HG02610 (cell line): ENCODE measurements around the gene DDTL.
"Not testable (repeated sequence)": the region's sequence is repeated elsewhere in the genome, so short reads cannot be mapped to it uniquely, and the experiment has no call there.

Source experiments
- ATAC-seq: cut with Tn5 transposase; IDR thresholded peaks from one replicate; pipeline ENCODE4 v1.9.1; 2021; ENCODE audit warnings: mild to moderate bottlenecking, moderate library complexity; ENCODE audit not compliant: unreplicated experiment

Gene DDTL

DNA sequence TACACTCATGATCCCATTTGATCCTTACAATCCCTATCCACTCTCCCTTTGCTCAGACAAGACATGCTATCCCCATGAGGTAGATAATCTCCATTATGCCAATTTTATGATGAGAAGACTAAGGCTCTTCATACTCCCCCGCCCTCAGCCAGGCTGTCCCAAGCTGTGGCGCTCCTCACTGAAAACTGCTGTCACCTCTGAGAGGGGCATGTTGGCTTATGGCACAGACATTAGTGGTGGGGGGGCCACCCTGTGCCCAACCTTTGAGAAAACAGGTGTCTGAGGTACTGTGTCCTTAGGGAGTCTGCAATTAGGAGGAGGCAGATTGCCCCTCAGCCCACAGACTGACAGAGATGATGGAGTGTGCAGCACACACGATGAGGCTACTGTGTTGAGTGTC is 2.4 kb downstream of the DDTL start:
- no peak for ATAC-seq

DNA sequence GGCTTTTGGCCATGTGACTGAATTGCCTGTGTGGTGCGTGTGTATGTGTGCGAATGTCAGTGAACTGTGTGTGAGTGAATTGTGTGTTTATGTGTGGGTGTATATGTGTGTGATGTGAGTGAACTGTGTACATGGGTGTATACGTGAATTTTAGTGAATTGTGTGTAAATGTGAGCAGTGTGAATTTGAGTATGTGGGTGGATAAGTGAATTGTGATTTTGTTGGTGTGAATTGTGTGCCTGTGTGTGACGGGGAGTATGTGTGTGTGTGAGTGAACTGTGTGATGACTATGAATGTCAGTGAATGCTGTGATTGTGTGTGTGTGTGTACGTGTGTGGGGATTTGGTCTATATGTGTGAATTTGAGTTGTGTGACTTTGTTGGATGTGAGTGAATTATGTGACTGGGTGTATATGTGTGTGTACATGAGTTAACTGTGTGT is 3.5 kb downstream of the DDTL start:
- ATAC-seq = no peak

DNA sequence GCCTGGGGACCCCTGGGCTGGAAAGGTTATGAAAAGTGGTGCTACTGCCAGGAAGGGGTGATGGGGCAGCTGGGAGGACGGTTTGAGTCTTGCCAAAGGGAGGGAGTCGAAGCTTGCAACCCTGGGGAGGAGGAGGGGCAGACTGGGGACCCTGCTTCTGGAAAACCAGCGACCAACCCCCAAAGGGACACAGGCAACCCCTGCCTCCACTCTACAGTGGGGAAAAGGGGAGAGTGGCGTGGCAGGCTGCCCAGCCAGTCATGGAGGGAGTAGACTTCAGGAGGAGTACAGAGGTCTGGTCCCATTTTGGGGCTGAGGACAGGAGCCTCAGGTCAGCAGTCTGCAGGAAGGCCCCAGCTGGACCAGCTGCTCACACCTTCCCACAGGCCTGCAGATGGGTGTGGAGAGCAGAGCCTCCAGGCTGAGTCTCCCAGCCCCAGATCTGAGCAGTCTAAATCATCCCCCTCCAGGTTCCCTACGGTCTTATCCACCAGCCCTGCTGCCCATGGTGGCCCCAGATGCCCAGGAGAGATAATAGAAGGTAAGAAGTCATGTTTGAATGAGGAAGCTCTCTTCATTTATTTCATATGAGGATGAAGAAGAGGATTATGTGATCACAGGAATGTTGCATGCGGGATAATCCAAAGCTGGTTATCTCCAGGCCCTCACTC is 4.3 kb downstream of the DDTL start:
- ATAC-seq = no peak

DNA sequence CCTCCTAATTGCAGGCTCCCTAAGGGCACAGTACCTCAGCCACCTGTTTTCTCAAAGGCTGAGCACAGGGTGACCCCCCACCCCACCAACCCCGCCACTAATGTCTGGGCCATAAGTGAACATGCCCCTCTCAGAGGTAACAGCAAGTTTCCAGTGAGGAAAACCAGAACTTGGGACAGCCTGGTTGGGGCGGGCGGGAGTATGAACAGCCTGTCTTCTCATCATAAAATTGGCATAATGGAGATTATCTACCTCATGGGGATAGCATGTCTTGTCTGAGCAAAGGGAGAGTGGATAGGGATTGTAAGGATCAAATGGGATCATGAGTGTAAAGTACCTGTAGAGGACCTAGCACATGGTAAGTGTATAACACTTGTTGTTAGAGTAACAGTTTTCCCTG is 5.2 kb downstream of the DDTL start:
- ATAC-seq = not testable (repeated sequence)

DNA sequence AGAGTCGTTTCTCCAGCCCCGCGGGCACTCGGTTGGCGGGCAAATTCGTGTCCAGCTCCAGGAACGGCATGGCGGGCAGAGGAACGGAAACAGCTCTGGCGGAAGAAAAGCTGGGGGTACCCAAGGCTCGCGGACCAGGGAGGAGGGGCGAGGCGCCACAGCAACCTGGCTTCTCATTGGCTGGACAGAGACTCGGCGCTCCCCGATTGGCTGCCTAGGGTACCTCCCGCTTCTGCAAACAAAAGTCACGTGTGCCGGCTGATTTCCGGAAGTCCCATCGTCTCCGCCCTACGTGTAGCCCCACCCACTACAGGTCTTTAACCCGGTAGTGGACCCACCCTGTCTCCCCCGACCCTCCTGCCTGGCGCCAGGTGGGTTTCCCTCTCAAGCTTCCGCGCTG is 7.7 kb downstream of the DDTL start, which contains the start of gene DDT:
Gene DDT (minus strand): TSS at position 97 of the 400 bp plus-strand sequence. CDS start 27 bp downstream, at position 70.
- peak; percentile 87 for ATAC-seq

DNA sequence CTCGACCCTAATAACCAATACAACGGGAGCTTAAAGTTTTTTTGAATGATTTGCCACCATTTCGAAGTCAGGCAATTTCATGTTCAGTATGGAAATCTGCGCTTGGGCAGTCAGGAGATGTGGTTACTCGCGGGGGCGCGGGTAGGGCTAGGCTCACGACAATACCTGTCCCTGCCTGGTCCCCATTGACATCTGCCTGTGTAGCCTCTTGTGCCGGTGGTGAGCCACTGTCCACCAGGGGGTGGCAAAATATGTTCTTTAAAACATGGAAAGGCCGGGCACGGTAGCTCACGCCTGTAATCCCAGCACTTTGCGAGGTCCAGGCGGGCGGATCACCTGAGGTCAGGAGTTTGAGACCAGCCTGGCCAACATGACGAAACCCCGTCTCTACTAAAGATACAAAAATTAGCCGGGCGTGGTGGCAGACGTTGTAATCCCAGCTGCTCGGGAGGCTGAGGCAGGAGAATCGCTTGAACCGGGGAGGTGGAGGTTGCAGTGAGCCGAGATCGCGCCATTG is 8.2 kb downstream of the DDTL start:
- ATAC-seq = not testable (repeated sequence)

DNA sequence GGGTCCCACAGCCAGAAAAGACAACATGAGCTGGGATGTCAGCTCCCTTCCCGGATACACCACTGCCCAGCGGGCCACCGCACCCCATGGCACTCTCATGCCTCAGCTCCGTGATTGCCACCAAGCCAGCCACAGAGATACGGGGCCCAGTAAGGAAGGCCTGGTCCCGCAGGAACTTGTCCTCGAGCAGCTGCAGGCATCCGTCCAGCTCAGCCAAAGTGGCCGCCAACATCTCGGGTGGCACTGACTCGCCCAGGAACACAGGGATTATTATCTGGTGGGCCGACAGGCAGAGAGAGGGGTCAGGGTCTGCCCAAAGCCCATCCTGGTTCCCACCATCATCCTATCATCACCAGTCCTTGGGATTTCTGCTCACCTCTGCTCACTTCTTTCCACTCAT is 10.6 kb downstream of the DDTL start:
- not testable (repeated sequence) for ATAC-seq

DNA sequence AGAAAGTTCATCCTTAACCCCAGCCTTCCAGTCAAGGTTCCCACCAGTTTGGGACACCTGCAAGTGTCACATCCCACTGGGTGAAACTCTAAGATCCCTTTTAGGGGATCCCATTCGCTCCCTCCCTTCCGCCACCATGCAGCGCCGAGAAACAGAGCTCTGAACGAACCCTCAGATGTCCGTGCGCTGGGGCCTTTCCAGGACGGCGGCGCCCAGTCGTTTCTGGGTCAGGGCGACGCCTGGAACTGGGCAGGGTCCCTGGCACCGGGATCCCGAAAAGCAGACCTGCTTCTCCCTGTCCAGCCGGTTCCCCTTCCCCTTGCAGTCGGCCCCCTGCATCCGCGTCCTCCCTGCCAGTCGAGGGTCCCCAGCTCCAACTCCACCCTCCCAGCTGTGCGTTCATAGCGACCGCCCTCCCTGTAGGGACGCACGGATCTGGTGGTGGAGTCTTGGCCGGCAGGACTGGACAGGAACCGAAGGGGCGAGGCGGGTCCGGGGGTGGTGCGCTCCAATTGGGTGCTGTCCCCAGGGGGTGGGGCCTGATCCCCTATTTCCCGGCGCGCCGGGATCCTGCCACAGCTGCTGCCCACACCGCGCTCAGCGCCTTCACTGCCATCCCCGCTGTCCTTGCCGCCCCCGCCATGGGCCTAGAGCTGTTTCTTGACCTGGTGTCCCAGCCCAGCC is 13.0 kb downstream of the DDTL start, which contains the start of gene GSTT2:
Gene GSTT2 (plus strand): TSS at position 578 of the 684 bp plus-strand sequence.
- ATAC-seq = not testable (repeated sequence)

DNA sequence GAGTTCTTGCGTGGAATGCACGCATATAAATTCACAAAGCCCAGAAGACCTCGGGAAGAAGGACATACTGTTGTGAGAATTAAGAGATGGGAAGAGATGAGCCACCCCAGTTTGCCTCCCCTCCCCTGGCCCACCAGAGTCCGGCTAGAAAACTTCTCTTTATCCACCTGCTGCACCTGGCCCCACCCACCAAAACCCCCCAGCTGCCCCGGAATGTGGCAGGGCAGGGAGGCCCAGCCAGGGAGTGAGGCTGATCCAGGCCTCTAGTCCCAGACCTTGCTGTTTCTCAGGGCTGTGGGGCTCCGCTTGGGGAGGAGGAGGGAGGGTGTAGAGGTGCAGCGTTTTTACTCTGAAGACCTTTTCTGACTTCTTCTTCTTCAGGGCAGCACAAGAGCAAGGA is 13.9 kb downstream of the DDTL start:
- not testable (repeated sequence) for ATAC-seq

DNA sequence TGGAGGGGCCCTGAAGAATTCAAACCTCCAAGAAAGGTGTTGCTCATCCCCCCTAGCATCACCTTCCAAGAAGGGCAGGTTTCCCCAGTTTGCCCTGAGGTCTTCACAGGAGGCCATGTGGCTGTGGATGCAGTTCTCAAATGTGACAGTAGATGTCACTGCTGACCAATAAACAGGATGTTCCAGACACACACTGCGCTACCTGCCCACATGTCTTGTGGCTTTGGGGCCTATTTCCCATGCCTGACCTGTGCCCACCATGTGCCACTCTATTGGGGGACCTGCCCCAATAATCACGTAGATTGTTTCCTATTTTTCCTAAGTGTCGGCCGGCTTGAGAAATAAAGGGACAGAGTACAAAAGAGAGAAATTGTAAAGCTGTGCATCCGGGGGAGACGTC is 17.7 kb downstream of the DDTL start:
- no peak for ATAC-seq

DNA sequence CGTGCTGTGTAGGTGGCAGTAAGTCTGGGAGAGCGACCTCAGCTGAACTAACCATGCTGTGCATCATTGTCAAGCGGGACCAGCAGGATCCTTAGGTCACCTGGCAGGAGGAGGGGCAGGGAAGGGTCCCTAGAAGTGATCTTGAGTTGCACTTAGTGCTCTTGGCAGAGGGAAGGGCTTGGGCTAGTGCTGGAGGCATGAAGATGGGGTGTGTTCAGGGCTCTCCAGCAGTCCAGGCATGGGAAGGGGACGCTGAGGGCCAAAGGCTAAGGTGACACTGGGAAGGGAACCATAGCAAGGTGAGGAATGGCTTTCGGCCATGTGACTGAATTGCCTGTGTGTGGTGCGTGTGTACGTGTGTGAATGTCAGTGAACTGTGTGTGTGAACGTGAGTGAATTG is 19.4 kb downstream of the DDTL start:
- ATAC-seq = not testable (repeated sequence)

DNA sequence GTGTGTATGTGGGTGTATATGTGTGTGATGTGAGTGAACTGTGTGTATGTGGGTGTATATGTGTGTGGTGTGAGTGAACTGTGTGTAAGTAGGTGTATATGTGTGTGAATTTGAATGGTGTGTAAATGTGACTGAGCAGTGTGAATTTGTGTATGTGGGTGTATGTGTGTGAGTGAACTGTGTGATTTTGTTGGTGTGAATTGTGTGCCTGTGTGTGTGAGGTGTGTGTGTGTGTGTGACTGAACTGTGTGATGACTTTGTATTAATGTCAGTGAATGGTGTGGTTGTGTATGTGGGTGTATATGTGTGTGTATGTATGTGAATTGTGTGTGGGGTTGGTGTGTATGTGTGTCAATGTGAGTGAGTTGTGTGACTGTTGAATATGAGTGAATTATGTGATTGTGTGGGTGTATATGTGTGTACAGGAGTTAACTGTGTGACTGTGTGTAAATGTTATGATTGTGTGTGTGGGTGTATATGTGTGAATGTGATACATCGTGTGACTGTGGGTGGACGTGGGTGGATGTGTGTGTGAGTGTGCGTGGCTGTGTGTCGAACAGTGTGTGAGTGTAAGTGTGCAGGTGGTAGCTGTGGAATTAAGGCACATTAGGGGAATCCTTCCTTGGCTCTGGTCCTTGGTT is 20.0 kb downstream of the DDTL start:
- not testable (repeated sequence) for ATAC-seq

DNA sequence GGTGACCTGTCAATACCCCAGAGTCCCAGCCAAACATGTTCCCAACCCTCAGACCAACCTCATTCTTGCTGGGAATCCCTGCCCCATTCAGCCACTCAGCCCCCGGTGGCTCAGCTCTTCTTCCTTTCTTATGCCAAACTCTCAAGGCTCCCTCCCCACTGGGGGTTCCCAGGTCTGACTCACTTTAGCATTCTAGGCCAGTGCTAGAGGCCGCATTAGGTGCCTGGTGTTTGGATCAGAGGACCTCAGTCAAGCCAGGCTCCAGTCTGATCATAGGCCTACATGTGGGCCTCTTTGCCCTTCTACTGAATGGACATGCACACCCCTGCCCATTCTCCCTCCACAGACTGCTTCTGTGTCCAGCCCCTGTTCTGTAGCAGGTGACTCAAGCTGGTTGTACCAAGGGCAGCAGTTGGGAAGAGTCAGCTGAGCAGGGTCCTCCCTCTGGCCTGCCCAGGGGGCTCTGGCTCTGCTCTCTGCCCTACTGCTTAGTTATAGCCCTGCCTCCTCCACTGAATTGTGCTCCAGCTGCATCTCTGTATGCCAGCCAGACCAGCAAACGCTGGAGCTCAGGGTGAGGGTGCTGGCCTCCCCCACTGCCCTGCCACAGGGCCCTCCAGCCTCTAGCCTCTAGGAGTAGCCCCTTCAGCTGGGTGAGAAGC is 23.0 kb downstream of the DDTL start:
- not testable (repeated sequence) for ATAC-seq

DNA sequence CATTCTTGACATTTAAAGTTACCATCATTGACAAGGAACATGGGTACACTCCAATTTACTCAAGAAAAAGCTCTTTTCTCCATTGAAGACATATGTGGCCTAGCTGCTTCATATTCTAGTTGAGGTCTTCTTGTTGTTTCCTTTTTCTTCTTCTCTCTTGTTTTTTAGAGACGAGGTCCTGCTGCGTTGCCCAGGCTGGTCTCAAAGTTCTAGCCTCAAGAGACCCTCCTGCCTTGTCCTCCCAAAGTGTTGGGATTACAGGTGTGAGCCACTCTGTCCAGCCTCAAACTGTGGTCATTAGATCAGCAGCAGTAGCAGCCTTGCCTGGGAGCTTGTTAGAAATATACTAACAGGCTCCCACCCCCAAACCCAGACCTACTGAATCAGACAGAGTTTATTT is 26.4 kb downstream of the DDTL start:
- not testable (repeated sequence) for ATAC-seq

DNA sequence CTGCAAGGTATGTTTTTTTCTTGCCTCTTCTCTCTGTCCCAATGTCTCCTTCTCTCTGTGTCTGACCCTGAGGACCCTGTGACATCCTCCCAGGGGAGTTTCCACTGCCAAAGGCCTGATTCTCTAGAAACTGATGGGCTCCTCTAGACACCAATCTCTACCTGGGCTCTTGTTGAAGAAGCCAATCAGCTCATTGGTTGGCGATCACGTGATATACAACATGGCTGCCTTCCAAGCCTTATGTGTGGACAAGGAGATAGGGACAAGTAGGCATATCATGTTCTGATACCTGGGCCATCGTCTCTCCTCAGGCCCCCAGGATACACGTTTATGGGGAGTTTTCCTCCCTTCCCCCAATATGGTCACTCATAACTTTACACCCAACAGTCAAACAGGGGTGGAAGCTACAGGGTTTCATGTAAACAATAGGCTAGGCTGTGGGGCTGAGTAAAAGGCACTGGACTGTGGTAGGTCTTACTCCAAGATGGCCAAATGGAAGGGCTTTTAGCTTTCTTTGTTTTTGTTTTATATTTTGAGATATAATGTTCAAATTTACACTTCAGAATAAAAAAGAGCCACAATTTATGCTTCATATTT is 27.0 kb downstream of the DDTL start:
- ATAC-seq = not testable (repeated sequence)

DNA sequence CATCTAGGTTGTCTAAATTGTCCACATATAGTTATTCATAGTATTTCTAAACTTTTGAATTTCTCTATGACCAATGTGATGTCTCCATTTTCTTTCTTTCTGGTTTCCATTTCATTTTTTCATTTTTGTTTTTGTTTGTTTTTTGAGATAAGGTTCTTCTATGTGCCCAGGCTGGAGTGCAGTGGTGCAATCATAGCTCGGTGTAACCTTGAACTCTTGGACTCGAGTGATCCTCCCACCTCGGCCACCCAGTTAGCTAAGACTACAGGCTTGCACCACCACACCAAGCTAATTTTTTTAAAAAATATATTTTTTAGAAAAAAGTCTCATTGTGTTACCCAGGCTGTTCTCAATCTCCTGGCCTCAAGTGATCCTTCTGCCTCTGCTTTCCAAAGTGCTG is 30.4 kb downstream of the DDTL start:
- ATAC-seq = no peak

DNA sequence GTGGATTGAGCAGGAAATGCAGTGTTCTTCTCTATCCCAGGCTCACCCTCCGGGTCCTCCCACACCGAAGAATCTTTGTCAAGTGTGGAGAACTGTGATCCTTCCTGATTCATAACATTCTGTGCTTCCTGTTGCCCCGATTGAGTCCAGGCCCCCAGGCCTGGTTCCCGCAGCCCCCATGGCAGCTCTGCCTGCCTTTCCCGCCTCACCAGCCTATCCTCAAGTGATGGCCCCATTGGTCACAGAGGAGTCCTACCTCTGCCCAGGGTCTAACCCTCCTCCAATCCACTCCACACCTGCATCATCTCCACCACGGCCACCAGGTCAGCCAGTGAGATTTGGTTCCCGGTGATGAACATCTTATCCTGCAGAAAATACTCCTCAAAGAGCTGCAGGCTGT is 33.1 kb downstream of the DDTL start:
- ATAC-seq = not testable (repeated sequence)

DNA sequence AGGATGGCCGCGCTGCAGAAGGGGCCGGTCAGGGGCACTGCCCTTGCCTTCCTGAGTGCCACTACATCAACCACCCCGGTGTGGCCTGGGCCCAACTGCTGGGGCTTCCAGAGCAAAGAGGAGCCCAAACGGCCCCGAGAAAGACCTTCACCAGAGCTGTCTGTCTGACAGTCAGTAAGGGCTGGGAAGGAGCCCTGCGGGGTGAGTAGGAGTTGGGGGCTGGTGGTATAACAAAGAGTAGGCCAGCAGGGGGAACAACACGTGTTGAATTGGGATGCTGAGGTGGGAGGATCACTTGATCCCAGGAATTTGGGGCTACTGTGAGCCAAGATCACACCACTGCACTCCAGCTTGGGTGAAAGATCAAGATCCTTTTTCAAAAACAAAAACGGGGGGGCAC is 34.6 kb downstream of the DDTL start:
- ATAC-seq = no peak

DNA sequence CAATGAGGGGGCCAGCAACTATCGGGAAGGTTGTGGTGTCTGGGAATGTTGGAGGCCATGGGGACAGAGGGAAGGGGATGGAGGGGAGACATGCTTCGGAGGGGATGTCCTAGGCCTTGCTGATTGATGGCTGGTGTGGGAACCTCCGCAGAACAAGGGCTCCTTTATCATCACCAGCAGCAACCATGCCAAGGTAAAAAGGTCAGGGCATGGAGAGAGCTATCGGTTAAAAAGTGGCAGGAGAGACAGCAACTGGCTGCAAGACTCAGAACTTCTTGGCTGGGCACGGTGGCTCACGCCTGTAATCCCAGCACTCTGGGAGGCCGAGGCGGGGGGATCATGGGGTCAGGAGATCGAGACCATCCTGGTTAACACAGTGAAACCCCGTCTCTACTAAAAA is 35.6 kb downstream of the DDTL start:
- no peak for ATAC-seq

DNA sequence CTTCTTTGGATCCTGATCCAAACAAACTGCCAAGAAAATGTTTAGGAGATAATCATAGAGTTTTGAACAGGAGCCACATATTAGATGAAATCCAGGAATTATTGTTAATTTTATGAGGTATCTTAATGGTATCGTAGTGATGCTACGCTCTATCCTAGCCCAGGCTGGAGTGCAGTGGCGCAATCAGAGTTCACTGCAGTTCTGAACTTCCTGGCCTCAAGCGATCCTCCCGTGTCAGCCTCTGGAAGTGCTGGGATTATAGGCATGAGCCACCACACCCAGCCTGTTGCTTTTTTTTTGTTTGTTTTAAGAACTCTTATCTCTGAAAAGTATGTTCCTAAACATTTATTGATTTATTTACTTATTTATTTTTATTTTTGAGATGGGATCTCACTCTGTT is 36.2 kb downstream of the DDTL start:
- ATAC-seq = no peak

DNA sequence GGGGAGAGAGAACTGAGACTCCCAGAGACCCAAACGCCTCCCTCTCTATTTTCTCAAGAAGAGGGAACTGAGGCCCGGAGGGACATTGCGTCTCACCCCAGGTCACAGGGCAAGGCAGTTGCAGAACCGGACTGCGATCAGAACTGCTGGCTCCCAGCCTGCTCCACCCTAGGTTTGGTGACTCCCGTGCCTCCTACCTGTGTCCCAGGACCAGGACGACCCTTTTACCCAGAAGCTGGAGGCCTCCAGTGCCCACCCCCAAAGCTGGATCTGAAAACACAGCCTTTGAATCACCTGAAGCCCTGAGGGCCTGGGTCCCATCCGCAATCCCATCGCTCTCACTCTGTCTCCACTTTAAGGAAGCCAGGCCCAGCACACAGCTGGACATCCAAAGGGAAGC is 37.2 kb downstream of the DDTL start:
- ATAC-seq = no peak
